ENCODE data around the gene POC1B.
"Not testable (repeated sequence)": the region's sequence is repeated elsewhere in the genome, so short reads cannot be mapped to it uniquely, and the experiment has no call there.

POC1B gene

DNA sequence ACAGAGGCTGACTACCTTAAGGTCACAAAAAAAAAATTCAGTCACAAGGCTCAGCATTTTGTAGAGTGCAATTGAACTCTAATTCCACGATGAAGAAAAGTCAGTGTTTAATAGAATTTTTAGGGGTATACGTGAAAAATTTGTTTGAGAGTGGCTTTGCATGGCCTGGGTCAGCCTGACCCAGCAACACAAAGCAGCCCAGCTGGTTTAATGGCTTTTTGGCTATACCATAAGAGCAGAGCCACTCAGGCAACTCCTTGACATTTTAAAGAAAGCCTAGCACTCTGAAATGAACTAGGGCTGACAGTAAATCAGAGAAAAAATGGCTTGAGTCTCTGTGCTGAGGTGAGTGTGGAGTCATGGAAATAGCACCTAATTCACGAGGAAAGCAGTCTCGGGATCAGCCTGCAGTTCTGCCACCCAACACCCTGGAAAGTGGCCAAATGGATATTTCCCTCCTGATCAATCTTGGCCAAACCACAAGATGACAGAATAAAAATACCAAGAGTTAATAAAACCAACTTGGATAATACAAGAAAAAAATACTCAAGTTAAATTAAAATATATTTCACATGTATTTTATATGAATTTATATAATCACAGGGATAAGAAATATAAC lies 60.8 kb downstream of the POC1B start:
- no peak for DNase-seq (ENCODE audit: low read depth in 2 of 2)

DNA sequence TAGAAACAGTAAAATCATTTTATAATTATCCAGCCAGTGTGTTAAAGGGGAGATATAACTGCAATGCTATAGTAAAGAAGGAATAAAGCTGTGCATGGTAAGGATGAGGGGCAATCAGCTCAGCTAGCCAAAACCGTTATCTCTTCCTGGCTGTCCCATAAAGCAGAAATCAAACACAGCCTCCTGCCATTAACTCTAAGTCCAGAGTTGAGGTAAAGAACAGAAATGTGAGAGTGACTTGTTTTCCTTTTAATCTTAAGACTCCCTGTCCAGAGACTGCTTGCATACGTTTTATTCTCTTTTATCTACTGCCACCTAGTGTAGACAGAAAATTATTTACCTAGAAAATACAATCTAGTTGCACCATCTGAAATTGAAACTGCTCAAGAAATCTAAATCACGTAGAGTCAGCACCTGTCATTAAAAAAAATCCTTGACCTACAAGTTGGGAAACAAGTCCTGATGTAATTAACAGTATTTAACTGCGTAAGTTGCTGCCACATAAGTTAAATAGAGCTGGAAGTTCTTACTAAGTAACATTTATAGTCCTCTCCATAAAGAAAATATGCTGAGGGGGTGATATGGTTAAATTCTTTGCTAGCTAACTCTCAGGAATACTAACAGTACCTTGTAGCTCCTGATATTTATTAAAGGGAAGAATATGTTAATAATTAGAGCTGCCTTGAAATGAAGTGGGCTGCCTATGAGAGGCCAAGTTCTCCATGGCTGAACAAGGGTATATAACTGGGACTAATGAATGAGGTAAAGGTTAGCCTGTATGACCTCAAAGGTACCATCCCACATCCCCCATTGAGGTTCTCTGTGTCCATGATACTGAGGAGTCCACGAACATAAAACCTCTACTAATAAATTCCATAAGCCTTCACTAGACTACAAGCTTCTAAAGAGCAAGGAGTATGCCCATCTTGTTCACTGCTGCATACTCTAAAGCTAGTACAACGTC lies 63.9 kb downstream of the POC1B start:
- DNase-seq (ENCODE audit: low read depth in 2 of 2) = no peak

DNA sequence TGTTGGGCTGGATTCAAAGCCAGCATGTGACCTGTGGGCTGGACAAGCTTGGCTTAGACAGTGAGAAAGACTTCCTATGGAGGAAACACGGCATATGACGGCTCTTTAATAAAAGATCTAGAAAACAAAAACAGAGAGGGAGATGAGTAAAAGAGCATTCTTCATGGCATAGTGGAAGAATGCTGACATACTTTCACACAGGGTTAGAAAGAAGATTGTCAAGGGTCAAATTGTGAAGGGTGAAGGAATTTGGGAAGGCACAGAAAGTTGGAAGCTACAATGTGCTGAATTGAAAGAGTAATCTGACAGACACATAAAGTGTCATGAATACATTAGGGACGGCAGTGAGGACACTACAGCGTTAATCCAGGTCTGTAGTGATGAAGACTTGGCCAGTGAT lies 64.7 kb downstream of the POC1B start:
- no peak for DNase-seq (ENCODE audit: low read depth in 2 of 2)

DNA sequence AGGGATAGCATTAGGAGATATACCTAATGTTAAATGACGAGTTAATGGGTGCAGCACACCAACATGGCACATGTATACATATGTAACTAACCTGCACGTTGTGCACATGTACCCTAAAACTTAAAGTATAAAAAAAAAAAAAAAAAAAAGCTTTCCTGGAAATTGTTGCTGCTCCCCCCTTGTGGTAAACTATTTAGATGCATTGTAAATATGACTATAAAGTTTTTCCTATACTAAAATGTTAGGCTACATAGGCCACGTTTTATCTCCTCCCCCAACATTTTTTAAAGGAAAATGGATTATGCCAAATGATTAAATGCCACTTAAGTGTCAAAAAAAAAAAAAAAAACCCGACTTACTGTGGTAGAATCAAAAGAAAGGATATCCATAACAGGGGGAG lies 66.6 kb downstream of the POC1B start:
- not testable (repeated sequence) for DNase-seq (ENCODE audit: low read depth in 2 of 2)

DNA sequence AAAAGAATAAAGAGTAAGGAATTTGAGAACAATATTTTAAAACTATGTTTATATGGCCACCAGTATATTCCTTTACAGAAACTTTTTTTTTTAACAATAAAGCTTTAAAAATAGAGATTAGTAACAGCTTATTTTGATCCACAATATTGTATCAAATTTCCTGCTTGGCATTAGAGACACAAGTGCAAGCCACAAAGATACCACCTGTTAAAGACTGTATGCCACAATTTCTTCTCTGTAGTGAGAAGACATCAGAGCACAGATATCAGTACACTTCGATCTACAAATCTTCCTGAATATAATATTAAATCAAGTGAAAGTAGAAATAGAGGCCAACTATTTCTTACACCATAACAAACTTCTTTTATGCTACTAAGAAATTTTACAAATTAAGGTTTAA lies 69.3 kb downstream of the POC1B start:
- DNase-seq (ENCODE audit: low read depth in 2 of 2) = no peak

DNA sequence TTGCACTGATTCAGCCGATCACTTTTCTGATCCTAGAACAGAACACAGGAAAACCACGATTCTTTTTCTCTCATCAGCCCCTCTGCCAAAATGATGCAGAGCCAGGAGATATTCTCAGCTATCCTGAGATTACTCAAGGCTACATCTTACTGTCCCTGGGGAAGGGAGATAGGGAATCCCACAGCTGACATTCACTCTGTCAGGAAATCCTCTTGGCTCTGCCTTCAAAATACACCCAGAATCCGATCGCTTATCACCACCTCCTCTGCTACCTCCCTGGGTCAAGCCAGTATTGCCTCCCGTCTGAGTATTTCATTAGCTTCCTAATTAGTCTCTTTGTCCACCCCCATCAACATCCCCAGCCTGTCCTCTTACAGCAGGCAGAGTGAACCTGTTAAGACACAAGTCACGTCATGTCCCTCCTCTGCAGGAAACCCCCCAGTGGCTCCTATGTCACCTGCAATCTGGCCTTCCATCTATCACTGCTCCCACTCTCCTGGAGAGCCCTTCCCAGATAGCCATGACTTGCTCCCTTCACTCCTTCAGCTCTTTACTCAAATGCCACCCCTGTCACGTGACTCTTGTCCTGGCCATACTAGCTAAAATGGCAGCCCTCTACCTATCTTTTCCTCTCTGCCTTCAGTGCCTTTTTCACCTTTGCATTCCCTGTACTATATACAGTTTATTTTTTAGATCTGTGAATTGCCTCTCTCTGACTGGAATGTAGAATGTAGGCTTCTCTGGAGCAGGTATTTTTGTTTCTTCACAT lies 71.6 kb downstream of the POC1B start:
- DNase-seq (ENCODE audit: low read depth in 2 of 2) = no peak

DNA sequence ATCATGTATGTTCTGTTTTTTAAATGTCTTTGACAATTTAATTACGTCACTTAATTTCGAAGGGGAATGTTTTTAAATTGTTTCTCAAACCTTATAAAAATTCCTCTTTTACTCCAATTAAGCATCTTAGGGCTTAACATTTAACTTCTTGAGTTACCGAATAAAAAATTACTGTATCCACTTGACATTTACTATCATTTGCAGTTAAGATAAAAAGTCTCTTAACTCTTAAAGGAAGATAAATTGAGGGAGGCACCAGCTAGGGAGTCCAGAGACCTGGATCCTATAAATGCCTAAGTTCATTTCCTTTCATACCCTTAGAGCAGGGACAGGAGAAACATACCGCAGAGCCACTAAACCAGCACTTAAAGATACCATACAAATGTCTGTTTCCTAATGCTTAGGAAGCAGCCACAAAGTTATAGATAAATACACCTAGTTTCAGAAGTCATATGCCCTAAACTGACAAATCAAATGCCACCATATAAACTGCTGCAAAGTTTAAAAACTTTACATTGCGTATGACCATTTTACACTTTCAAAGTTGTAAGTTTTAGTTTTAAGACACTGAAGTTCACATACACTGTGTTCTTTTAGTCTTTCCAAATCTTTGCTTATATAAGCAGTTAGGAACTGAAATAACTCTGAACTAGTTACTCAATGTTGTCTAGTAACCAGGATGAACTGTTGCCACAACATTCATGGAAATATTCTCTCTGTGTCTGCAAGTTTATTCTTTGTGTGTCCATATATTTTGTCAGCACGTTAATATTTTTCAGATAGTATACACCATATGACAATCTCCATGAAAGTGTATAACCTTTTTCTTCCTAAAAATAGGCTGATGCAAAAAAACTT lies 72.5 kb downstream of the POC1B start:
- no peak for DNase-seq (ENCODE audit: low read depth in 2 of 2)

DNA sequence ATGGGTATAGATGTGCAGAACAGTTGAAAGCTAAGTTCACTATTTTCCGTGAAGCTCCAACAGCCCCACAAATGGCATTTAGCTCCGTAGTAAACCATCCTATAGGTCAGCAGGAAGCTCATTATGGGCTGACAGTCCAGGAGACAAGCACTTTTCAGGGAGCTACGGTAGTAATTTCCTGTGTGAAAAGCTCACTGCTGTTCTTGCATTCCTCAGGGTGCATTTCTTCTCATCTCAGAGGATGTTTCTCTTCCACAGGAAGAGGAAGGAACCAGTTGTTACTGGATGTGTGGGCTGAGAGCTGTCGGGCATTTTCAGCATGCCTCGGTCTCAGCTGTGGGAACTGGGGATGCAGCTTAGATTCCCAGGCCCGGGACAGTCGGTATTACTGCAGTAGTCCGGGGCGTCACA lies 74.0 kb downstream of the POC1B start:
- DNase-seq (ENCODE audit: low read depth in 2 of 2) = no peak

DNA sequence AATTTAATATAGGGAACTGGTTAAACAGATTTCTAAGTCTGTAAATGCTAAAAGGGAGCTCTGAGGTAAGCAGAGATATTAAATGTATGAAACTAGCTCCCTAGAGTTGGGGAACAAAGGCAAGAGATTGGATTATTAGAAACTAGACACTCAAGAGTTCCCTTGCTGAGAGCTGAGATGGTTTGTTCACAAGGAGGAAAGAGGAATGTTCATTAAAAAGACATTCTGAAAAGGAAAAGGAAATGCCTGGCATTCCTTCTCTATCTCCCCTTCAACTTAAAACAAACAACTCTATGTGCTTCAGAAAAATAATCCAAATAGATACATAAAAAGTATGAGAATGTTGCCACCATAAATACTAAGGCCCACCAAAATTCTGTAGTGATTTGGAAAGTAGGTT lies 74.9 kb downstream of the POC1B start:
- DNase-seq (ENCODE audit: low read depth in 2 of 2) = no peak

DNA sequence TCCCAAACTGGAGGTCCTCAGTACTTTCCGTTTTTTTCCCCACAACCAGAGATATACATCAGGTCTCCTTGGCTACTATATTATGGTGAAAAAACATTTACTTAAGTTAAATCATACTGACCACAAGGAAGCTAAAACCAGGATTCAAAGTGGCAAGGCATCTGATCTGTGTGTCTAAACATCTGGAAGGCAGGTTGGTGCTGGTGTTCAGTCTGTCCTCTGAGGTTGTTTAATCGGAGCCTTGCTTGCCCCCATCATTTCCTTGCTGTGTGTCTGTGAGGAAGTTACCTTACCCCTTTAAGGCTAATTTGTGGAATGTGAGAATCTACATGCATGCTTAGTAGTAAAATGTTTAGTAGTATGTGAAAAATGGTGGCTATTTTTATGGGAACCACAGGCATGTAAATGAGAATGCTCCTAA lies 76.9 kb downstream of the POC1B start:
- DNase-seq (ENCODE audit: low read depth in 2 of 2) = no peak

DNA sequence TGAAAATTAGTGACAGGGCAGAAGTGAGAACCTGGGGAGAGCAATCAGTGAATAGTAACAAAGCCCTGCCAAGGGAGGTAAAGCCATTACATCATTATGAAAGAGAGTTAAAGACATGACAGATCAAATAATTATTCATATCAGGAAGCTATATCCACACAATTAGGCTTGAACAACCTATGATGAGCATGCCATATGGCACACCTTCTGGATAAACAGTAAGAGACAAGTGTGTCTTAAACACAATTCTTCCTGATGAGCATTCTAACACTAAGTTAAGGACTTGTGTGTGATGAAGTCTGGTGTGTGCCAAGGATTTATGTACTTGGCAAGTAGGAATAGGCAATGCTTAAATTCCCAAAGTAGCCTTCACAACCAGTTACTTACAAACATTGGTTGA lies 77.3 kb downstream of the POC1B start:
- no peak for DNase-seq (ENCODE audit: low read depth in 2 of 2)

DNA sequence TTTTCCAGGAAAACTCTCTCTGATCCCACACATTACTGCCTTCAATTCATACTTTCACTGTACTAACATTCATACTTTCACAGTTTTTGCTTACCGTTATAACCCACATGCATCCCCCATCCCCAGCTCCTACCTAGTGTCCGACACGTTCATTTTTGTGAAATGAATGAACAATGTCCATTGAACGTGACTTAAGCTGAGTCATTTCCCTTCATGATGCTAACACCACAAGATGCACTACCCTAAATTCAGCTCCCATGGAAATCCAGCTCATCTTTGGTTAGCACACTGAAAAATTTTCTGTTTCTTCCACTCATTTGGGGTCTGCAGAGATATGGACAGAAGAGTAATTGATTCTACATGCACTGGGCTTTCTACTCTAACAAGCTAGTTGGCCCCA lies 85.9 kb downstream of the POC1B start:
- DNase-seq (ENCODE audit: low read depth in 2 of 2) = no peak

DNA sequence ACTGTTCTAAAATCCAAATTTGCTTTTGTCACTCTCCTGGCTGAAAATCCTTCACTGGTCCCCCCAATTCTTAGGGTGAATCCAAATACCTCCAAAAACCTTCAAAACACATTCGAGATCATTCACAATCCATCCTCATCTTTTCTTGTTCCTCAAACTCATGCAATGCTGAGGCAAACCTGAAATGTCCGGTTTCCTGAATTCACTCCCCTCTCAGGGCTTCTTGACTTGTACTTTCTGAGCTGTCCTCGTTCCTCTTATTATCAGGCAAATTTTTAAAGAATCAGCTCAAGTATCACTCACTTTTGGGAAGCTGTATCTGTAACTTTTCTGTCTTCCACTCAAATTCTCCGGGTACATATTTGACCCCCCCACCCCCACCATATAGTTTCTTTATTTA lies 88.6 kb downstream of the POC1B start:
- no peak for DNase-seq (ENCODE audit: low read depth in 2 of 2)

DNA sequence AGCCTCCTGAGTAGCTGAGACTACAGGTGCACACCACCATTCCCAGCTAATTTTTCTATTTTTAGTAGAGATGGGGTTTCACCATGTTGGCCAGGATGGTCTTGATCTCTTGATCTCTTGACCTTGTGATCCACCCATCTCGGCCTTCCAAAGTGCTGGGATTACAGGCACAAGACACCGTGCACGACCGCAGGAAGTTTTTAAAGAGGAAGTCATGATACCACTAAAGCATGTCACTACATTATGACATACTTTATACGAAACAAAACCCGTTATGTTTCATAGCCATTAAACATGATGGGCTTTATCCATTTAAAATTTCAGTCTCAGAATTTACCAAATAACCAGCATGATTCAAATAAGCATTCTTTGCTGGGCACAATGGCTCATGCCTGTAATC lies 89.8 kb downstream of the POC1B start:
- no peak for DNase-seq (ENCODE audit: low read depth in 2 of 2)

DNA sequence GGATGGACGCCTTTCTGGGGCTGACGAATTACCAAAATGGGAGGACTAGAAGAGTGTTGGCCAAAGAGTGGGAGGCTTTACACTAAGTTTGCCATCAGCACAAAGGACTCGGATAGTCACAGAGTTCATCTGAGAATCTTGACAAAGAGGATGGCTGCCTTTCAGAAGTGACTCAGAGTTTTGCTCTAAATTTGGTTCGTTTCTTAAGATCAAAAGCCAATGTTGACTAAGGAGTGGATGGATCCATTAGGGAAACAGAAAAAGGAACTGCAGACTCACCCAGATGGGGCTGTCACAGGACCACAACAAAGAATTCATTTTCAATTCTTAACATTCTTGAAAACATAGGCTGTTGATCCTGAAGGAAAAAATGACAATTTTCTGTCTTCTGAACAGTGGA lies 92.2 kb downstream of the POC1B start:
- DNase-seq (ENCODE audit: low read depth in 2 of 2) = no peak

DNA sequence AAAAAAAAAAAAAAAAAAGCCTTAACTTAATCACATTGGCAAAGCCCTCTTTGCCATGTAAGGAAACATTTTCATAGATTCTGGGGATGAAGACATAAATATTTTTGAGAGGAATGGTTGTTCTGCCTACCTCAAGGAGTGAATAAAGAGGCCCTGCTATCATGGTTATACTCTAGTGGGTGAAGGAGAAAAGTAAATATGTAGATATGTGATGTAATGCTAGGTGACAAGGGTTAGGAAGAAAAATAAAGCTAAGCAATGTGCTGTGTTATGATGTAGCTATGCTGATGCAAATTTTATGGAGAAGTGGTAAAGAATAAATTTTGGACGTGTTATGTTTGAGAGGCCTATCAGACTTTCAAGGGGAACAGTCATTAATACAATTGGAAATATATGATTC lies 93.5 kb downstream of the POC1B start:
- DNase-seq (ENCODE audit: low read depth in 2 of 2) = no peak

DNA sequence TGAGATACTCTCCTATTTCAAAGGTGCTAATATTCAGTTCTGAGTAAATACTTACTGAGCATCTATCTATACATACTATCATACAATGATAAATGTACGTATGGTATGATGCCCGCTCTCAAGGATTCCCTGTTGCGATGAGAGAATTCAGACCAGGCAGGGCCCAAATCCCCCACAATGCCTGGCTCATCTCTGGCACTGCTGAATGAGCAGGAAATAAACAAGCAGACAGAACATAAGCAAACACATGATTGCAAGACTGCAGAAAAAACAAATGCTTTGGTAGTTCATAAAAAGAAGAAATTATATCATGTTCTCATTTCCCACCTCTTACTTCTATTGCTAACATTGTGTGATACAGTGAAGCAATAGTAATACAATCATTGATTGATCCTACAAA lies 96.3 kb downstream of the POC1B start:
- no peak for DNase-seq (ENCODE audit: low read depth in 2 of 2)

DNA sequence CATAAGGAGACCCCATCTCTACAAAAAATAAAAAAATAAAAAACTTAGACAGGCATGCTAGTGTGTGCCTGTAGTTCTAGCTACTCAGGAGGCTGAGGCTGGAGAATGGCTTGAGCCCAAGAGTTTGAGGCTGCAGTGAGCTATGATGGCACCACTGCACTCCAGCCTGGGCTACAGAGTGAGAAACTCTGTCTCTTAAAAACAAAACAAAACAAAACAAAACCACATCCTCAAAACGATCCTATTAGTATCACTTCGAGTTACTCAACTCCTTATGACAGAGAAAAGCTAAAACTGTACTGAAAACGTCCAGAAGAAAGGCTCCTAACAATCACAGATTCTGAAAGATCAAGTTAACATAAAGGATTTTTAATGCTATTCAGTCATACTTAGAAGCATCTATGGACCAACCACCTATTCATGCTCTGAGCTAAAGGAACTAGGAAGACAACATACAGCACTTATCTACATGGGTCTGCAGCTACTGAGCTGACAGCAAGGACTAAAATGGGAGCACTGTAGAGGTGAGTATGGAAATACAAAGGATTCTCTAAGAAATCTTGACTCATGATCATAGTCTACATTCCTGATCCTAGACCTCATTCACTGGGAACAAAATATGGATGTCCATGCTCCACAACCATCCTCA lies 98.2 kb downstream of the POC1B start:
- DNase-seq (ENCODE audit: low read depth in 2 of 2) = no peak

DNA sequence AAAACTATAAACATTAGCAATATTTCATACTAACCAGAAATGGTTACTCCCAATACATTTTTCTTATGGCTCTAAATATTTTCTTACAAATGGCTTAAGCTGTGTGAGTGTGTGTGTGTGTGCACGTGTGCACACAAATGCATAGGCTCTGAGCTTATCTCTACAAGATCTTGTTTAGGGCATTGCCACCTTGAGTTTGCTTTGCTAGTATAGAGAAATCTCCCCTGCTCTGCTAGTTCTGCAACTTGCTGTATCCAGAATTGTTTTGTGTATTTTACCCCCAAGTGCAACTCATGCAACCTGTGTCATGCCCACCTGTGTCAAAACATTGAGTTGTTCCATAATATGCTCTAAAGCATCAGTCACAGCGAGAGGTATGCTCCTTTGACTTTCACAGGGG lies 101.0 kb downstream of the POC1B start:
- DNase-seq (ENCODE audit: low read depth in 2 of 2) = no peak

DNA sequence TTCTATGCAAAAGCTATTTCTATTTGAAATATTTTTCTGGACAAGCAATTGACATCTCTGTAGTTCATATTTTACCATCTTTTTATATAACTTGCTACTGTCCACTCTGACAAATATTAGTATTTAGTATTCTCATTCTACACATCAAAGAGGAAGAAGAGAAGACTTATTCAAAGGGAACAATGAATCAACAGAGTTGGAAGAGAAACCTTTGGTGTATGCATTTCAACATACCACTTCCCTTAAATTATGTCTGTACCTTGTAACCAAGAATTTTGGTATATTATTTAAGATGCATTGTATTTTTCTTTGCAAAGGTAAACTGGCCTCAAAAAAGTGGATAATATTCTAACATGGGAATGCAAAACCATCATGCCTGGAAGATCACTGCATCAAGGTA lies 101.5 kb downstream of the POC1B start:
- DNase-seq (ENCODE audit: low read depth in 2 of 2) = no peak

All from stimulated activated CD4-positive, alpha-beta T cell treated with anti-CD3 and anti-CD28 coated beads, Interleukin-1b, Interleukin-23, amount 100 ng/mL, for 4 hours (primary cell).